Astrocyte of the cerebellum (primary cell): ENCODE results near the gene FBXW4.
A peak's percentile ranks its signal among the peaks of the same experiment; 100 is the strongest.

Experiments used
- DNase-seq: peaks from one replicate; pipeline ENCODE4 v3.0.0-alpha.2; 2011; ENCODE audit warnings: low read depth
- H3K4me3 ChIP-seq: 2 replicates; pipeline ENCODE4 v1.5.1; 2011; ENCODE audit warnings: mild to moderate bottlenecking, low read depth, low read length, moderate library complexity
- CTCF ChIP-seq: IDR thresholded peaks from 2 replicates; pipeline ENCODE4 v1.5.1; 2012; ENCODE audit warnings: low read length, low read depth, moderate library complexity, mild to moderate bottlenecking; ENCODE audit errors: missing control alignments
- in situ Hi-C: cut with HindIII; loops from 2 replicates; pipeline ENCODE4 v1.10.0; 2017; ENCODE audit warnings: low sequenced_read_pairs

Gene FBXW4

GRCh38 chr10:101571271-101571925 is 123.6 kb downstream of the FBXW4 start:
- TF ChIP-seq CTCF, result no peak
- in situ Hi-C loops, result no loop called here
- H3K4me3 ChIP-seq, result no peak overlapping the region
- DNase-seq, result no peak

DNA sequence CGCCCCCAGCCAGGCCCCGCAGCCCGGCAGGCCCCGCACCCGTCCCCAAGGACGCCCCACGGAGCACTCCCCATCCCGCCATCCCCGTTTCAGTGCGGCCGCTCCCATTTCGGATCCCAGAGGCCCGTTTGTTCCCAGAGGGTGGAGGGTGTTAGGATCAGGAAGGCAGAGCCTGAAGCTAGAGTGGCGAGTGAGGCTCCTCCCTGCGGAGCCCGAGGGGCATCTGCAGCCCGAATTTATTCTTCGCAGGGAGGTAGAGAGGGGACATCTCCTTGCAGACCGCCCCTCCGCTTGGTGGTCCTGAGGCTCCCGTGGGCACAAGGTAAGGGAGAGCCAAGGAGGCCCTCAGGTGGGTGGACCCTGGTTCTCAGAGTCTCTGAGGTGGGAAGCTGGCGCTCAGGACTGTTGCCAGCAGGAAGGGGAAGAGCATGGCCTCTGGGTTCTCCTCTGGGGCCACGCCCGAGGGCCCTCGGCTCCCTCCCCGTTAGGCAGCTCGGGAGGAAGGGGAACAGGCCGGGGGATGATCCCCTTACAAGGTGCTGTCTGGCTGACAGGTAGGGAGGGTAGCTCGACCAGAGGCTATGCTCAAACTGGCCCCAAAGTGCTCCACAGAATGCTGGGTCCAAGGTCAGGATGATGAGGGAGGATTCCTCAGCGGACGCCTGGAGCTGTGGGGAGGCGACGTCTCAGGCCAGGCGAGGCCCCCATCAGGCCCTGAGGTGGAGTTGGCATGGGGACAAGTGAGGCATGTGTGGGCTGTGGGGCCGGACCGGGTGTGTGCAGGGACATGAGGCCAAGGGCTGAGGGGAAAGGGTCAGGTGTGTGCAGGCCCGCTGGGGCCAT is 124.3 kb downstream of the FBXW4 start:
- peak overlapping the region; percentile 56 for H3K4me3 ChIP-seq
- in situ Hi-C loops, result no loop called here

DNA sequence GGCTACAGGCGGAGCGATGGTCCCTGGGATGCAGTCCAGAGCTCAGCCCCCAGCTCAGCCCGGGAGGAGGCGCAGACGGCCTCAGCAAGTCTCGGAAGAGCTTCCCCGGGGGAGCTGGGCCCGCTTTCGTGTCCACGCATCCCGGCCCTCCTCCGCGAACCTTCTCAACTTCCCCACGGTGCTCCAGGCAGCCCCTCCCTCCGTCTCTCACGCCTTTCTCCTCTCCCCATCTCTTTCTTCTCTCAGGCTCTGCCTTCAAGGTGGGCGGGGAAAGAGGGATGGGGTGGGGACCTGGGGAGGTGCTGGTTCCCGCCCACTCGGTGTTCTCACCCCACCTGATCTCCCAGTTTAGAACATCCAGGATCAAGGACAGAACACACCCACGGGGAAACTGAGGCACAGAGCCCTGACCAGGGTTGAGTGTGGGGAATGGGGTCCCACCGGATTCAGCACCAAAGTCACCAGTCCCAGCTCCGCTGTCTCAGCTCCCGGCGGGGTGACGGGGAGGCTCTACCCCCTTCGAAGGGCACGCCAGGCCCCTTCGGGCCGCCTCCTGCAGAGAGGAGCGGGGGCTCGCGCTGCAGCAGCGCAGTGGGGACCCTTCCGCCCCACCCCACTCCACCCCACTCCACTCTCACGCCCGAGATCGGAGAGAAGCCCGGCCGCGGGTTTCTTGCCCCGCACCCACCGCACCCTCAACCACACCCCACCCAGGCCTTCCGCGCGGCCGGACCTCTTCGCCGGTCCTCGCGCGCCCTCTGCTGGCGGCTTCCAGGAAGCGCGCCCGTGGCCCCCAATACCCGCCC is 125.1 kb downstream of the FBXW4 start:
- peak overlapping the region; percentile 56 for H3K4me3 ChIP-seq
- no peak for DNase-seq
- TF ChIP-seq CTCF, result peak; percentile 63
- in situ Hi-C loops, result no loop called here

More for the DNA sequence above, 124.3 kb downstream of the FBXW4 start:
- TF ChIP-seq CTCF, result no peak
- no peak for DNase-seq

DNA sequence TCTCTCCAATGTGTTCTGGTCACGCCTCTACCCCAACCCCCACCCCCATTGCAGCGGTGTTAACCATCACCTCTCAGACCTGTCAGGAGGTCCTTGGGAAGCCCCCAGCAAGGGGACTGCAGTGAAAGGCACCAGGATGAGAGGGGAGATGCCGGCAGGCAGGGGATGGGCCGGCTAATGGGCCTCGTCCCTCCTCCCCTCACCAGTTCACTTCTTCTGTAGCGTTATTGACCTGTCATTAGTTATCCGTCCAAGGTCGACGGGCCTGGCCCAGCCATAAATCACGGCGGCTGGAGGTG is 125.7 kb downstream of the FBXW4 start:
- H3K4me3 ChIP-seq, result peak overlapping the region; percentile 56
- no peak for TF ChIP-seq CTCF
- no peak for DNase-seq
- in situ Hi-C loops, result no loop called here

DNA sequence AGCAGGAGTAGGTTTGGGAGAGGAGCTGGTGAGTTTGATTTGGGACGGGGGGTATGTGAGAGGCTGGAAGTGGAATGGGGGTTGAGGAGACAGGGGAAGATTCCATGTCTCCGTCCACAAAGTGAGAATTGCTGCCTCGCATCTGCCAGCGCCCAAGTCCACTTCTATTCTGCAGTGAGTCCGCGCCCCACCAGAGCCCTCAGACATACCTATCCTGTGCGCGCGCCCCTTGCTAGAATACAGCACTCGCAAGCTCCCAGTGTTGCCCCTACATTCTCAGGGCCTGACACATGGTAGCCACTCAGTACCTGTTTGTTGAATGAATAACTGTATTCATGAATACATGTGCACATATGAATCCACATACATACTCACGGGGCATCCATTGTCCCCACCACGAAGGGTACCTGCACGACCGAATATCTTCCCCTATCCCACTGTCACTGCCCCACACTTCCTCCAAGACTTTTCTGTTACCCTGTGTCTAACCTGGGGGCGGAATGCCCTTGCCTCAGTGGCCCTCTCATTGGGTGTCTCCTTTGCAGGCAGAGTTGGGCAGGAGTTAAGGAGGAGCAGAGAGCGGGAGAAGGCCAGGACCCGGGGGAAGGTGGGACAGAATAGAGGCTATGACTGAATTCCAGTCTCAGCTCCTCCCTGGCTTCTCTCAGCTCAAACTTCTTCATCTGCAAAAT is 126.8 kb downstream of the FBXW4 start:
- no peak for DNase-seq
- in situ Hi-C loops, result no loop called here
- TF ChIP-seq CTCF, result no peak
- H3K4me3 ChIP-seq, result no peak overlapping the region

DNA sequence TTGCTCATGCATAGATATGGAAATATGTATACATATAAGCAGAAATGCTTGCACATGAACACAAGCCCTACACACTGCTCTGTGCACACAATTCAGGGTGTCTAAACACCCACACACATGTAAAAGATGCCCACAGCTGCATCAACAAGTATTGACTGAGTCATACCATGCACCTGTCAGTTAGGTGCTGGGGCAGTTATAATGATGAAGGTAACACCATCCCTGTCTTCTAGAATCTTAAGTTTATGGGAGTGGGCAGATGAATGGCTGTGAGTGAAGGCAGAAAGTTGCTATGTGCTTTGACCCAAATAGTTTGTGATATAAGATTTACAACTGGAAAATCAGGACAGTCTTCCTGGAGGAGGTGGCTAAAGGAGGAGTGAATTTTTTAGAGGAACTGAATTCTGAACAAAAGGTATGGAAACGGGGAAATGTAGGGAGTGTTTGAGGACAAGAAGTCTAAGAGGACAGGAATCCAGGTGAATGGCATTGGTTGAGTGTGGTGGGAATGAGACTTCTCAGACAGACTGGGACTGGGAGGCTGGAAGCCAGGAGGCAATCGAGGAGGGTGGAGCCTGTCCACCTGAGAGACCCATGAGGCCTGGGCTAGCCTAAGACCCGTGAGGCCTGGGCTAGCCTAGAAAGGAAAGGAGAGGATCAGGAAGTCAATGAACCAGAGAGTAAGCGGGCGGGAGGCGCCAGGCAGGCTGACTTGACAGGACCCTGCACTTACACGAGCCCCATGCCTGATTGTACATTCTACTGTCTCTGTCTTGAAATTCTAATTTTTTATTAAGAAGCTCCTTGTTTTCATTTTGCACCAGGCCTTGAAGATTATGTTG is 127.6 kb downstream of the FBXW4 start:
- in situ Hi-C loops, result no loop called here
- DNase-seq, result no peak
- no peak overlapping the region for H3K4me3 ChIP-seq
- no peak for TF ChIP-seq CTCF
